Measurements from ENCODE around the gene ZNRF3.

DNA sequence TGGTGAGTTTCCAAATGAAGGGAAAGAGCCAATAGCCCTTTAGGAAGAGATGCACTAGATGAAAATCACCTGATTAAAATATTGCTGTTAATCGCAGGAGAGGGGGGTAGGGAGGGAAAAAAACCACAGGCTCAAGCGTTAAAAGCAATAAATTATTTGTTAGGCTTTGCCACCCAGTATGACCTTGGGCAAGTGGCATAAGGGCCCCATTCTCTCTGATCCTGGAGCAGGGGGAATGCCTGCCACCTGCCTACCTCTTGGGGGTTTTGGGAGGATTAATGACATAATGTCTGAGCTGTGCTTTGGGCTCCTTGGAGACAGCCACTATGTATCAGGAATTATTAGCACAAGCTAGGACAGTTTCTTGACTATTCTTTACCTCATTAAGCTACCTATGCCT is 80.0 kb downstream of the ZNRF3 start:
- TF ChIP-seq POLR2A (IDR thresholded peaks at IDR 0.05) (no peak), CTCF (IDR thresholded peaks at IDR 0.05) (no peak)

Data from upper lobe of left lung (tissue), 4 donors.